Gastrocnemius medialis (tissue), 4 donors: ENCODE results near the gene TAAR6.

Source experiments
- POLR2A ChIP-seq, 2 donors: fragments of 450-650 bp; IDR thresholded peaks; one replicate each; pipeline ENCODE4 v1.6.1; 2017; ENCODE audit warnings: antibody characterized with exemption in 2 of 2, mild to moderate bottlenecking in 2 of 2, moderate library complexity in 2 of 2
- TF ChIP-seq, protein P1 (sequence below), 5 experiments: fragments of 450-650 bp in 3 of 5; fragments of 200-600 bp in 2 of 5; sonication (generic) in 2 of 5; IDR thresholded peaks in 4 of 5; conservative IDR thresholded peaks in 1 of 5; 1 replicate in 4 of 5; 2 replicates in 1 of 5; pipeline ENCODE4 v1.5.1; 2016 to 2019; ENCODE audit warnings: antibody characterized with exemption in 5 of 5, mild to moderate bottlenecking in 3 of 5, moderate library complexity in 3 of 5

DNA sequence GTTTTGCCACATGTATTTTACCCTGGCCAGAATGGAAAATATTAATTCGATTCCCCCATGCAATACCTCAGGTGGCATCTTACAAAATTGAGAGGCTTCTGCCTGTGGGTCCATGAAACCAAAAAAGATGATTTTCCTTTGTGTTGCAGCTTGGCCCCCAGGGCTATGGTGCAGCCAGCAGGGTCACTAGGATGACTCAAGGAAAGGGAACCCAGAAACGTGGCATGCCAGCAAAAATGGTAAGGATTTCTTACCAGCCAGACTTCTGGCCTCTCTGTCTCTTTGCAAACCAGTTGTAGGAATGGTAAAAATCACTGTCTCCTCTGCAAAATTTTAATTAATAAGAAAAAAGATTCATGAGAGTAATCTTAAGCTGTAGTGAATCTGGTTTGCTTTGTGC, 43.7 kb upstream of the TAAR6 start:
- TF ChIP-seq, protein P1, sequence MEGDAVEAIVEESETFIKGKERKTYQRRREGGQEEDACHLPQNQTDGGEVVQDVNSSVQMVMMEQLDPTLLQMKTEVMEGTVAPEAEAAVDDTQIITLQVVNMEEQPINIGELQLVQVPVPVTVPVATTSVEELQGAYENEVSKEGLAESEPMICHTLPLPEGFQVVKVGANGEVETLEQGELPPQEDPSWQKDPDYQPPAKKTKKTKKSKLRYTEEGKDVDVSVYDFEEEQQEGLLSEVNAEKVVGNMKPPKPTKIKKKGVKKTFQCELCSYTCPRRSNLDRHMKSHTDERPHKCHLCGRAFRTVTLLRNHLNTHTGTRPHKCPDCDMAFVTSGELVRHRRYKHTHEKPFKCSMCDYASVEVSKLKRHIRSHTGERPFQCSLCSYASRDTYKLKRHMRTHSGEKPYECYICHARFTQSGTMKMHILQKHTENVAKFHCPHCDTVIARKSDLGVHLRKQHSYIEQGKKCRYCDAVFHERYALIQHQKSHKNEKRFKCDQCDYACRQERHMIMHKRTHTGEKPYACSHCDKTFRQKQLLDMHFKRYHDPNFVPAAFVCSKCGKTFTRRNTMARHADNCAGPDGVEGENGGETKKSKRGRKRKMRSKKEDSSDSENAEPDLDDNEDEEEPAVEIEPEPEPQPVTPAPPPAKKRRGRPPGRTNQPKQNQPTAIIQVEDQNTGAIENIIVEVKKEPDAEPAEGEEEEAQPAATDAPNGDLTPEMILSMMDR (IDR thresholded peaks at IDR 0.05 in 4 of 5, conservative IDR thresholded peaks at IDR 0.05 in 1 of 5): no peak
- no peak for TF ChIP-seq POLR2A (IDR thresholded peaks at IDR 0.05)
